IPS-15b (cell line): ENCODE data around the gene CCL3.
"Not testable (repeated sequence)": the region's sequence is repeated elsewhere in the genome, so short reads cannot be mapped to it uniquely, and the experiment has no call there.

Source experiments
- H3K27me3 ChIP-seq: one replicate; pipeline ENCODE4 v1.6.1; 2013; ENCODE audit warnings: low read length; ENCODE audit not compliant: control insufficient read depth, insufficient read depth
- H3K36me3 ChIP-seq: one replicate; pipeline ENCODE4 v1.6.1; 2013; ENCODE audit warnings: low read length; ENCODE audit not compliant: control insufficient read depth, insufficient read depth
- H3K4me1 ChIP-seq: one replicate; pipeline ENCODE4 v1.6.1; 2013; ENCODE audit warnings: mild to moderate bottlenecking, low read length; ENCODE audit not compliant: control insufficient read depth, insufficient read depth
- H3K4me3 ChIP-seq: one replicate; pipeline ENCODE4 v1.5.1; 2013; ENCODE audit warnings: low read depth, low read length
- H3K9ac ChIP-seq: one replicate; pipeline ENCODE4 v1.6.1; 2013; ENCODE audit warnings: low read depth, mild to moderate bottlenecking, low read length
- H3K9me3 ChIP-seq: one replicate; pipeline ENCODE4 v1.6.1; 2013; ENCODE audit warnings: mild to moderate bottlenecking, low read length; ENCODE audit not compliant: control insufficient read depth, insufficient read depth

Gene CCL3

GRCh38 chr17:36127199-36127893 lies 37.4 kb upstream of the CCL3 start:
- peaks cover 6% of the 10 kb centered on the region for H3K4me1 ChIP-seq
- H3K27me3 ChIP-seq = no peaks in the 10 kb centered on the region
- peaks cover 16% of the 10 kb centered on the region for H3K9me3 ChIP-seq
- no peaks in the 10 kb centered on the region for H3K36me3 ChIP-seq
- H3K9ac ChIP-seq = no peak overlapping the region
- H3K4me3 ChIP-seq = no peak overlapping the region

GRCh38 chr17:36124879-36125824 lies 35.2 kb upstream of the CCL3 start:
- no peak overlapping the region for H3K4me3 ChIP-seq
- H3K36me3 ChIP-seq = no peaks in the 10 kb centered on the region
- peaks cover 18% of the 10 kb centered on the region for H3K9me3 ChIP-seq
- peaks cover 6% of the 10 kb centered on the region for H3K4me1 ChIP-seq
- no peak overlapping the region for H3K9ac ChIP-seq
- no peaks in the 10 kb centered on the region for H3K27me3 ChIP-seq

- Histone ChIP-seq H3K4me3 (no peak overlapping the region), H3K36me3 (no peaks in the 10 kb centered on the region), H3K9me3 (peaks cover 18% of the 10 kb centered on the region), H3K27me3 (no peaks in the 10 kb centered on the region), H3K9ac (no peak overlapping the region), H3K4me1 (peaks cover 7% of the 10 kb centered on the region)
These were observed 33.5 kb upstream of the CCL3 start for GRCh38 chr17:36123431-36123830.

- not testable (repeated sequence) for H3K4me1 ChIP-seq, H3K9ac ChIP-seq, H3K4me3 ChIP-seq, H3K27me3 ChIP-seq, H3K36me3 ChIP-seq
- H3K9me3 ChIP-seq = peaks cover 13% of the 10 kb centered on the region
These were observed 31.2 kb upstream of the CCL3 start for GRCh38 chr17:36121099-36121498.

GRCh38 chr17:36120221-36120620 lies 30.3 kb upstream of the CCL3 start:
- H3K36me3 ChIP-seq = no peaks in the 10 kb centered on the region
- H3K27me3 ChIP-seq = no peaks in the 10 kb centered on the region
- H3K9me3 ChIP-seq = peaks cover 4% of the 10 kb centered on the region
- peaks cover 10% of the 10 kb centered on the region for H3K4me1 ChIP-seq
- no peak overlapping the region for H3K9ac ChIP-seq
- H3K4me3 ChIP-seq = no peak overlapping the region

GRCh38 chr17:36118477-36119353 lies 28.8 kb upstream of the CCL3 start:
- H3K36me3 ChIP-seq = no peaks in the 10 kb centered on the region
- H3K9me3 ChIP-seq = peaks cover 2% of the 10 kb centered on the region

GRCh38 chr17:36117505-36118382 lies 27.8 kb upstream of the CCL3 start:
- Histone ChIP-seq H3K36me3 (no peaks in the 10 kb centered on the region), H3K9me3 (peaks cover 2% of the 10 kb centered on the region), H3K4me1 (peaks cover 4% of the 10 kb centered on the region), H3K9ac (no peak overlapping the region), H3K27me3 (no peaks in the 10 kb centered on the region), H3K4me3 (no peak overlapping the region)

More at GRCh38 chr17:36118477-36119353, 28.8 kb upstream of the CCL3 start:
- H3K27me3 ChIP-seq = no peaks in the 10 kb centered on the region
- no peak overlapping the region for H3K9ac ChIP-seq
- H3K4me1 ChIP-seq = peaks cover 6% of the 10 kb centered on the region
- H3K4me3 ChIP-seq = no peak overlapping the region

- H3K36me3 ChIP-seq, H3K4me3 ChIP-seq, H3K4me1 ChIP-seq, H3K9ac ChIP-seq, H3K27me3 ChIP-seq, H3K9me3 ChIP-seq: not testable (repeated sequence)
These were observed 25.7 kb upstream of the CCL3 start for GRCh38 chr17:36115649-36115977.

GRCh38 chr17:36114971-36115648 lies 25.2 kb upstream of the CCL3 start:
- not testable (repeated sequence) for H3K4me3 ChIP-seq, H3K9me3 ChIP-seq, H3K9ac ChIP-seq, H3K27me3 ChIP-seq, H3K4me1 ChIP-seq, H3K36me3 ChIP-seq

GRCh38 chr17:36113131-36113530 lies 23.2 kb upstream of the CCL3 start:
- not testable (repeated sequence) for H3K4me3 ChIP-seq, H3K36me3 ChIP-seq, H3K9ac ChIP-seq, H3K9me3 ChIP-seq, H3K4me1 ChIP-seq, H3K27me3 ChIP-seq
